GM12891 (cell line): ENCODE measurements around the gene RYR2.

Experiments
- POLR2A ChIP-seq: IDR thresholded peaks from 2 replicates; pipeline ENCODE4 v1.6.1; 2011; ENCODE audit warnings: low read depth, low read length, control low read depth
- POLR2AphosphoS5 ChIP-seq: IDR thresholded peaks from 2 replicates; pipeline ENCODE4 v1.6.1; 2011; ENCODE audit warnings: low read depth, low read length, control low read depth
- SPI1 ChIP-seq: IDR thresholded peaks from 2 replicates; pipeline ENCODE4 v1.6.1; 2011; ENCODE audit warnings: low read depth, low read length, control low read depth
- TAF1 ChIP-seq: IDR thresholded peaks from 2 replicates; pipeline ENCODE4 v1.6.1; 2011; ENCODE audit warnings: low read depth, low read length, control low read depth

GRCh38 chr1:237789619-237790018, 747.6 kb downstream of the RYR2 start:
- TF ChIP-seq TAF1 (no peak), POLR2A (no peak), SPI1 (no peak), POLR2AphosphoS5 (no peak)
